Naive thymus-derived CD4-positive, alpha-beta T cell (primary cell): ENCODE measurements around the gene GJB5. TPM values are rescaled to one million over a fixed set of nuclear protein-coding genes. Genes with fewer than 3 reads are reported as not detected.

Experiments used
- ATAC-seq: fragments of 150-1000 bp; cut with Tn5 transposase; 2 replicates; pipeline ENCODE4 v1.10.0; 2021; ENCODE audit warnings: mild to moderate bottlenecking, moderate library complexity
- CTCF ChIA-PET: fragments of 350-600 bp; sonication (Branson Sonifier 250); formaldehyde crosslinking; loops from one replicate; lab custom pipeline; 2021; ENCODE audit warnings: antibody characterized with exemption; lab: Charles Lee
- POLR2A ChIA-PET: fragments of 350-600 bp; sonication (Branson Sonifier 250); formaldehyde crosslinking; loops from one replicate; lab custom pipeline; 2021; ENCODE audit warnings: antibody characterized with exemption, inconsistent platforms; lab: Charles Lee
- DNase-seq, 9 donors: peaks; one replicate each; pipeline versions ENCODE4 v3.0.0 to v3.0.0-alpha.2; 2020 to 2022; ENCODE audit warnings: mixed read lengths in 1 of 9
- H3K27ac ChIP-seq: one replicate; pipeline ENCODE4 v1.7.0; 2013; ENCODE audit warnings: mild to moderate bottlenecking, low read depth, low read length, moderate library complexity
- H3K27me3 ChIP-seq, 2 donors: one replicate each; pipeline ENCODE4 v1.7.0; 2013; ENCODE audit warnings: low read length in 2 of 2, mild to moderate bottlenecking in 2 of 2, moderate library complexity in 2 of 2; ENCODE audit not compliant: control insufficient read depth in 2 of 2, insufficient read depth in 2 of 2
- H3K36me3 ChIP-seq, 3 experiments: 1 replicate in 2 of 3; 2 replicates in 1 of 3; pipeline ENCODE4 v1.7.0; 2013; ENCODE audit warnings: low read length in 3 of 3, mild to moderate bottlenecking in 3 of 3, moderate library complexity in 1 of 3; ENCODE audit not compliant: insufficient read depth in 3 of 3, control insufficient read depth in 2 of 3
- H3K4me1 ChIP-seq, 2 donors: one replicate each; pipeline ENCODE4 v1.7.0; 2013; ENCODE audit warnings: low read length in 2 of 2, mild to moderate bottlenecking in 2 of 2, moderate library complexity in 1 of 2; ENCODE audit not compliant: control insufficient read depth in 2 of 2, insufficient read depth in 2 of 2
- H3K4me3 ChIP-seq: 2 replicates; pipeline ENCODE4 v1.7.0; 2013; ENCODE audit warnings: mild to moderate bottlenecking, low read length
- H3K9me3 ChIP-seq, 3 experiments: 1 replicate in 2 of 3; 2 replicates in 1 of 3; pipeline ENCODE4 v1.7.0; 2013; ENCODE audit warnings: low read length in 3 of 3; ENCODE audit not compliant: control insufficient read depth in 2 of 3
- H3K27ac Mint-ChIP-seq, 9 donors: one replicate each; pipeline ENCODE4 v1.8.0; 2020 to 2022; ENCODE audit warnings: mixed read lengths in 9 of 9, mild to moderate bottlenecking in 8 of 9, moderate library complexity in 5 of 9, inconsistent platforms in 2 of 9
- H3K27me3 Mint-ChIP-seq, 5 donors: one replicate each; pipeline ENCODE4 v1.8.0; 2021 to 2022; ENCODE audit warnings: mixed read lengths in 5 of 5, mild to moderate bottlenecking in 1 of 5
- H3K36me3 Mint-ChIP-seq, 5 donors: one replicate each; pipeline ENCODE4 v1.8.0; 2020 to 2022; ENCODE audit warnings: mixed read lengths in 5 of 5, mild to moderate bottlenecking in 3 of 5, inconsistent platforms in 1 of 5
- H3K4me1 Mint-ChIP-seq, 7 donors: one replicate each; pipeline ENCODE4 v1.8.0; 2020 to 2022; ENCODE audit warnings: mixed read lengths in 7 of 7, mild to moderate bottlenecking in 3 of 7, inconsistent platforms in 1 of 7
- H3K4me3 Mint-ChIP-seq, 10 donors: one replicate each; pipeline ENCODE4 v1.8.0; 2020 to 2022; ENCODE audit warnings: mild to moderate bottlenecking in 10 of 10, mixed read lengths in 10 of 10, moderate library complexity in 6 of 10, inconsistent platforms in 2 of 10
- H3K9me3 Mint-ChIP-seq, 11 donors: one replicate each; pipeline ENCODE4 v1.8.0; 2020 to 2022; ENCODE audit warnings: mixed read lengths in 11 of 11, mild to moderate bottlenecking in 4 of 11, inconsistent platforms in 1 of 11, moderate library complexity in 1 of 11
- intact Hi-C, 2 donors: fragments of 100-400 bp; cut with micrococcal nuclease; formaldehyde crosslinking; loops; one replicate each; pipeline ENCODE4 v1.15.1; 2023
- polyA plus RNA-seq, 2 donors: library from polyadenylated mRNA; unstranded; fragments of 300-500 nt; fragmentation: Illumina TruSeq; gene quantifications; one replicate each; pipeline ENCODE4 v1.2.3, GENCODE V29; 2021
- total RNA-seq, 6 experiments: library from RNA in 5 of 6; stranded (reverse) in 5 of 6; gene quantifications; 1 replicate in 5 of 6; 2 replicates in 1 of 6; pipeline ENCODE4 v1.2.3 and lab custom pipeline; 2021 to 2026

The GJB5 gene
- total and polyA plus RNA-seq, 7 experiments from 2014 or later: not detected

DNA sequence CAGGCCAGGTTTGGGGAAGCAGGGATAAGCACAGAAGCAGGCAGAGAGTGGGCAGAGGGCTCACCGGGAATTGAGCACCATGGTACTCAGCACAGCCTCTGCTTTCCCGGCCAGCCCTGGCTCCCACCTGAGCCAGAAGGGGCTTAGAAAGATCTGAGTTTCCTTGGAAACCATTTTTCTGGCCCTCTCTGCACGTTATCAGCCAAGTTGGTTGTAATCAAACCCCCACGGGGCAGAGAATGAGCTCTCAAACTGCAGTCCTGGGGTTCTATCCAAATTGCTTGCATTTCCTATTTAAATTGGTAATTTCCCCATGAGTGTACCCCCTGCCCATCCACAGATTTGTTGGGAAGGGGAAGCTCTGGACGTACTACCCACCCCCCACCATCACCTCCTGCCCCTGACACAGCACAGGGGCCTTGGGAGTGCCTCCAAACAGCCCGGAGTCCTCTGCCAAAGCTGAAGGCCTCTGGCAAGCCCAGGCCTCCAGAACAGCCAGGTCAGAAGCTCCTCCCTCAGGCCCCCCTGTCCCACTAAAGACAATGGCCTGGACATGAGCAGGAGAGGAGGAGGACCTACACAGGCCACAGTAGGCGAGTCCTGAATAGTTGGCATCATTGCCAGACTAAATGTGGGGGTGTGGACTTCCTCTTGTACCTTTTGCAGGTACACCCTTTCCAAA, 42.7 kb upstream of the GJB5 start:
- no peak overlapping the region for H3K4me3 ChIP-seq
- H3K27me3 Mint-ChIP-seq: peaks cover 0 to 14% (median 8%) of the 10 kb centered on the region in 5 donors
- H3K9me3 ChIP-seq: no peaks in the 10 kb centered on the region
- H3K36me3 ChIP-seq: no peaks in the 10 kb centered on the region
- POLR2A ChIA-PET: no interaction called here
- CTCF ChIA-PET: no interaction called here
- H3K27ac Mint-ChIP-seq: no peak overlapping the region
- no peaks in the 10 kb centered on the region for H3K4me1 Mint-ChIP-seq
- no peaks in the 10 kb centered on the region for H3K36me3 Mint-ChIP-seq
- no peaks in the 10 kb centered on the region for H3K4me1 ChIP-seq
- peaks cover 0 to 10% (median 0%) of the 10 kb centered on the region in 11 donors for H3K9me3 Mint-ChIP-seq
- no peaks in the 10 kb centered on the region for H3K27me3 ChIP-seq
- no peak for ATAC-seq
- intact Hi-C loops: no loop called here
- no peak for DNase-seq
- H3K27ac ChIP-seq: no peak overlapping the region
- no peak overlapping the region for H3K4me3 Mint-ChIP-seq

DNA sequence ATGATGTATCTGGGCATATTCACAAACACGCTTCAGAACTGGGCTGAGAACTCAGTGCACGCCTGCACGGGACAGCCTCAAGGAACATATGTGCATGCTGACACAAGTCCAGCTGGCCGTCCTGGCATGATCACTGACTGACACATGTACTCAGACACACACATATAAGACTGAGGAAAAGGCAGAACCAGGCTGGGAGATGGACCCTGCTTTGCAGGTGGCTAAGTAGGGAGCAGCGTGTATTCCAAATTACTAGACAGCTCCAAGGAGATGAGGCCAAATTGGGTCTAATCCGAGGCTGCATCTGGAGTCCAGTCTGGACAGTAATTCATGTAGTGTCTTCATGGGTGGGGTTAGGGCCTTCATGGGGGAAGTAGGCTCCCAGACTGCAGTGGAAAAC, 41.4 kb upstream of the GJB5 start:
- Mint-ChIP-seq H3K36me3 (no peaks in the 10 kb centered on the region), H3K27ac (no peak overlapping the region), H3K4me3 (no peak overlapping the region), H3K27me3 (peaks cover 0 to 23% (median 17%) of the 10 kb centered on the region in 5 donors), H3K4me1 (no peaks in the 10 kb centered on the region), H3K9me3 (peaks cover 0 to 10% (median 0%) of the 10 kb centered on the region in 11 donors)
- no peak for ATAC-seq
- no peaks in the 10 kb centered on the region for H3K9me3 ChIP-seq
- ChIA-PET CTCF (no interaction called here), POLR2A (no interaction called here)
- H3K4me3 ChIP-seq: no peak overlapping the region
- H3K27ac ChIP-seq: no peak overlapping the region
- no peaks in the 10 kb centered on the region for H3K27me3 ChIP-seq
- H3K4me1 ChIP-seq: no peaks in the 10 kb centered on the region
- intact Hi-C loops: no loop called here
- H3K36me3 ChIP-seq: no peaks in the 10 kb centered on the region
- DNase-seq: no peak

DNA sequence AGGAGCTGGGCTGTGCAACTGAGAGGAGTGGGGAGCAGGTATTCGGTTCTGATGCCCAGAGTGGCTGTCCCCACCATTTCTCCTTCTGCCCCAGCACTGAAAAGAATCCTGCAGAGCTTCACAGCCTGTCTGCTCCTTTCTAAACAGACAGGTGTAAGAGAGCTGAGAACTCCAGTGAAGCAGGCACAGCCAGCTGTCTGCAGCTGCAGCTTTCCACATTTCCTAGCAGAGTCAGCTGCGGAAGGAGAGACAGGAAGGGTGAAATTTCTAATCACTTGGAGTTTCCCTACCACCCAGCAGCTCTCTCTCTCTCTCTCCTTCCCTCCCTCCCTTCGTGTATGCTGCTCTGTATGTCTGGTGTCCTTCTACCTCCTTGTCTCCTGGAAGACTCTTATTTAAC, 40.5 kb upstream of the GJB5 start:
- H3K9me3 ChIP-seq: no peaks in the 10 kb centered on the region
- CTCF ChIA-PET: no interaction called here
- Mint-ChIP-seq H3K27ac (no peak overlapping the region), H3K4me3 (no peak overlapping the region), H3K4me1 (no peaks in the 10 kb centered on the region), H3K9me3 (peaks cover 0 to 8% (median 0%) of the 10 kb centered on the region in 11 donors), H3K27me3 (peaks cover 0 to 26% (median 26%) of the 10 kb centered on the region in 5 donors), H3K36me3 (no peaks in the 10 kb centered on the region)
- POLR2A ChIA-PET: no interaction called here
- no peak overlapping the region for H3K27ac ChIP-seq
- intact Hi-C loops: no loop called here
- no peaks in the 10 kb centered on the region for H3K36me3 ChIP-seq
- no peaks in the 10 kb centered on the region for H3K4me1 ChIP-seq
- no peaks in the 10 kb centered on the region for H3K27me3 ChIP-seq
- DNase-seq: no peak
- no peak for ATAC-seq
- no peak overlapping the region for H3K4me3 ChIP-seq

DNA sequence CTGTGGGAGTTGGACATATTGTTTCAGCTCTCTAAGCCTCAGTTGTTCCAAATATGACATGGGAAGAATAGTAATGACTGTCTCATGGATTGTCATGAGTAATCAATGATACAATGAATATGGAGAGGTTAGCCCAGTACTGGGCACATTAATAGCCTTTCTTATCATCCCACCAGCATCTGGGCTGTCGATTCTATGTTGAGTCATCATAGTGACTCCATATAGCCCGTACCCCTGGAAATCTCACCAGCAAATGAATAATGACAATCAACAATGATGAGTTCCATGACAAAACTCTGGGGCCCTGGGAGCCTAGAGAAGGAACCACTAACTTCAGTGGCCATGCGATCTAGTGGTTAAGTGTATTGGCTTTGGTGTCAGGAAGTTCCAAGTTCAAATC, 39.7 kb upstream of the GJB5 start:
- intact Hi-C loops: no loop called here
- ATAC-seq (no peak), DNase-seq (no peak)
- Mint-ChIP-seq H3K36me3 (no peaks in the 10 kb centered on the region), H3K4me1 (no peaks in the 10 kb centered on the region), H3K27me3 (peaks cover 3 to 34% (median 33%) of the 10 kb centered on the region in 5 donors), H3K9me3 (peaks cover 0 to 4% (median 0%) of the 10 kb centered on the region in 11 donors), H3K4me3 (no peak overlapping the region), H3K27ac (no peak overlapping the region)
- POLR2A ChIA-PET: no interaction called here
- no peak overlapping the region for H3K27ac ChIP-seq
- H3K27me3 ChIP-seq: no peaks in the 10 kb centered on the region
- CTCF ChIA-PET: no interaction called here
- H3K9me3 ChIP-seq: no peaks in the 10 kb centered on the region
- no peaks in the 10 kb centered on the region for H3K36me3 ChIP-seq
- no peak overlapping the region for H3K4me3 ChIP-seq
- H3K4me1 ChIP-seq: no peaks in the 10 kb centered on the region

DNA sequence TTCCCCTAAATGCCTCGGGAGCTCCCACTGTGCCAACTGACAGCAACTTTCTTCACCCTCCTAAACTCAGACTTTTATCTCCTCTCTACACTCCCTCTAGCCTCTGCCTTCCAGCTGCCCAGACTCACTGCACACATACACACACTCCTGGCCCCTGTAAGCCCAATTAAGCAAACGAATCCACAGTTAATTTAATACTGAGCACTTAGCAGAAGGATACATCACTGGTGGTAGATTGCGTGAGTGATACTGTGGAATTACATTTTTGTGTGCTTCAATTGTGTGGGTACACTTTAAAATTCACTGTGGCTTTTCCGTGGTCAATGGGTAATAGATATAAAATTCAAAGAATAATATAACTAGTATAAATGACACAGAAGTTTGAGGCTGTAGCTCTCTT, 33.6 kb upstream of the GJB5 start:
- Histone ChIP-seq H3K9me3 (no peaks in the 10 kb centered on the region), H3K27ac (no peak overlapping the region), H3K27me3 (peaks cover 0 to 3% of the 10 kb centered on the region in 2 donors), H3K4me1 (no peaks in the 10 kb centered on the region), H3K36me3 (no peaks in the 10 kb centered on the region), H3K4me3 (no peak overlapping the region)
- Mint-ChIP-seq H3K36me3 (no peaks in the 10 kb centered on the region), H3K27ac (no peak overlapping the region), H3K4me1 (no peaks in the 10 kb centered on the region), H3K27me3 (peaks cover 18 to 63% (median 57%) of the 10 kb centered on the region in 5 donors), H3K4me3 (no peak overlapping the region), H3K9me3 (peaks cover 0 to 5% (median 0%) of the 10 kb centered on the region in 11 donors)
- no peak for ATAC-seq
- no peak for DNase-seq
- ChIA-PET CTCF (interaction anchor here (0.6 kb wide), 1 partner anchor 17 kb away, joined by 5 read pairs; no protein-coding TSS in a partner anchor), POLR2A (no interaction called here)
- intact Hi-C loops: no loop called here

DNA sequence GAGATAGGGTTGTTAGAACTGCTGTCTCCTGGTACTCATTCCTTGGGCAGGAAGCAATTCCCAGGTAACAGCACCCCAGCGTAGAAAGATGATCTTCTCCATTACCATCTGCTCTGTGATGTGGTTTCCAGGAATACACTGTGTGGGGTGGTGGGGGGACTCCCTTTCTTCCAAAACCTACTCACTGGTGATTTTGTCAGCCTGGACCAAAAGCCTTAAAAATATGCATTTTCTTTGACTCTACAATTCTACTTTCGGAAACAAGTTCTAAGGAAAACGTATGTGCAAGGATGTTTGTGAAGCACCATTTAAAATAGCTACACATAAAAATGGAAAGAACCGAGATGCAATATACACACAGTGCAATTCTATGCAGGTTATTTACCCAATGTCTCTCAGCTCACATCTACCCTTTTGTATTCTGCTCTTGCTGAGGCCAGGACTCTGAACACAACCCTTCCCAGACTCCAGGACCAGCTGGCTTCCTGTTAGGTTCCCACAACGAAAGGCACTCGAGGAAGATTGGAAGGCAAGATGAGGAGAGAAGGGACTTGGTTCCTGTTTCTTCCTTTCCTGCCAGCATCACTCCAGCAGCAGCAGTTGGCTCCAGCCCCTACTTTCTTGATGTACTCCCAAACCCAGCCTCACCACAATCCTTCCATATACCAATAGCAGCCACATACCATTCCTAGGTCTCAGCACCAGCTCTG, 33.0 kb upstream of the GJB5 start:
- Mint-ChIP-seq H3K36me3 (no peaks in the 10 kb centered on the region), H3K4me1 (no peaks in the 10 kb centered on the region), H3K27me3 (peaks cover 18 to 66% (median 57%) of the 10 kb centered on the region in 5 donors), H3K27ac (no peak overlapping the region), H3K9me3 (peaks cover 0 to 5% (median 0%) of the 10 kb centered on the region in 11 donors), H3K4me3 (no peak overlapping the region)
- no peaks in the 10 kb centered on the region for H3K9me3 ChIP-seq
- intact Hi-C loops: no loop called here
- POLR2A ChIA-PET: no interaction called here
- DNase-seq: no peak
- no peak overlapping the region for H3K4me3 ChIP-seq
- CTCF ChIA-PET: no interaction called here
- no peaks in the 10 kb centered on the region for H3K36me3 ChIP-seq
- H3K27me3 ChIP-seq: peaks cover 0 to 3% of the 10 kb centered on the region in 2 donors
- no peaks in the 10 kb centered on the region for H3K4me1 ChIP-seq
- H3K27ac ChIP-seq: no peak overlapping the region
- ATAC-seq: no peak
